Omental fat pad (tissue), 4 donors: ENCODE results near the gene TIAL1. TPM values are rescaled to one million over a fixed set of nuclear protein-coding genes. Genes with fewer than 3 reads are reported as not detected.

Experiments used
- ATAC-seq: fragments of 150-250 bp; one replicate; pipeline ENCODE4 v1.9.1; 2016; ENCODE audit warnings: mild to moderate bottlenecking, moderate library complexity; ENCODE audit not compliant: low FRiP score
- DNase-seq: peaks from one replicate; pipeline ENCODE4 v3.0.0-alpha.2; 2019; ENCODE audit warnings: low spot score
- total RNA-seq, 4 donors: library from RNA; depleted of rRNA; stranded (reverse); fragments of >200 nt; gene quantifications; one replicate each; pipeline ENCODE4 v1.1.0, GENCODE V29; 2016
- TF ChIP-seq, protein P1 (sequence below), 3 donors: fragments of 450-650 bp; IDR thresholded peaks; one replicate each; pipeline ENCODE4 v1.5.1; 2016 to 2017; ENCODE audit warnings: antibody characterized with exemption in 3 of 3, mild to moderate bottlenecking in 3 of 3, moderate library complexity in 2 of 3

Gene TIAL1
- total RNA-seq, 4 donors from 2014 or later = 62.0 to 90.8 (median 65.9) TPM

DNA sequence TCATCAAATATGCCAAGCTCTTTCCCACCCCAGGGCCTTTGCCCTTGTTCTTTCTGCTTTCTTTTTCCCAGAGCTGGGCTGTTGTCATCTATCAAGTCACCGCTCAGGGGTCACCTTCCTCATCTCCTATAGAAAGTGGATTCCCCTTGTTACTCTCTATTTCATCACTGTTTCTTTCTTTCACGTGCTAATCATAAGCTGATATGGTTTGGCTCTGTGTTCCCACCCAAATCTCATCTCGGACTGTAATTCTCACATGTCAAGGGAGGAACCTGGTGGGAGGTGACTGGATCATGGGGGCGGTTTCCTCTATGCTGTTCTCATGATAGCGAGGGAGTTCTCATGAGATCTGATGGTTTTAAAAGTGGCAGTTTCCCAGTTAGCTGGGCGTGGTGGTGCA, 17.0 kb upstream of the TIAL1 start:
- no peak for DNase-seq
- ATAC-seq = no peak
- TF ChIP-seq, protein P1, sequence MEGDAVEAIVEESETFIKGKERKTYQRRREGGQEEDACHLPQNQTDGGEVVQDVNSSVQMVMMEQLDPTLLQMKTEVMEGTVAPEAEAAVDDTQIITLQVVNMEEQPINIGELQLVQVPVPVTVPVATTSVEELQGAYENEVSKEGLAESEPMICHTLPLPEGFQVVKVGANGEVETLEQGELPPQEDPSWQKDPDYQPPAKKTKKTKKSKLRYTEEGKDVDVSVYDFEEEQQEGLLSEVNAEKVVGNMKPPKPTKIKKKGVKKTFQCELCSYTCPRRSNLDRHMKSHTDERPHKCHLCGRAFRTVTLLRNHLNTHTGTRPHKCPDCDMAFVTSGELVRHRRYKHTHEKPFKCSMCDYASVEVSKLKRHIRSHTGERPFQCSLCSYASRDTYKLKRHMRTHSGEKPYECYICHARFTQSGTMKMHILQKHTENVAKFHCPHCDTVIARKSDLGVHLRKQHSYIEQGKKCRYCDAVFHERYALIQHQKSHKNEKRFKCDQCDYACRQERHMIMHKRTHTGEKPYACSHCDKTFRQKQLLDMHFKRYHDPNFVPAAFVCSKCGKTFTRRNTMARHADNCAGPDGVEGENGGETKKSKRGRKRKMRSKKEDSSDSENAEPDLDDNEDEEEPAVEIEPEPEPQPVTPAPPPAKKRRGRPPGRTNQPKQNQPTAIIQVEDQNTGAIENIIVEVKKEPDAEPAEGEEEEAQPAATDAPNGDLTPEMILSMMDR (IDR thresholded peaks at IDR 0.05) = no peak

- DNase-seq (no peak), ATAC-seq (no peak)
Measured at GRCh38 chr10:119611433-119611832, 14.7 kb upstream of the TIAL1 start.

DNA sequence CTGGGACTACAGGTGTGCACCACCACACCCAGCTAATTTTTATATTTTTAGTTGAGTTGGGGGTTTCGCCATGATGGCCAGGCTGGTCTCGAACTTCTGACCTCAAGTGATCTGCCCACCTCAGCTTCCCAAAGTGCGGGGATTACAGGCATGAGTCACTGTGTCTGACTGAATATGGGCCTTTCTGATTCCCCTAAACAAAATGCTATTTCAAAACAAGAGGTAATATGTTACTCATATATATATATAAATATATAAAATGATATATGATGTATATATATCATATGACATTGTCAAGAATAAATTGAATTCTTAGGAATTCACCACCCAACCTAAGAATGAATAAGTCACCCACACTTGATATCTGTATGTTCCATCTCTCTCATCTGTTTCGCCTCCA, 12.8 kb upstream of the TIAL1 start:
- TF ChIP-seq, protein P1 (IDR thresholded peaks at IDR 0.05) = no peak
- DNase-seq (no peak), ATAC-seq (no peak)

More at GRCh38 chr10:119611433-119611832, 14.7 kb upstream of the TIAL1 start:
- TF ChIP-seq, protein P1 (IDR thresholded peaks at IDR 0.05) = no peak

DNA sequence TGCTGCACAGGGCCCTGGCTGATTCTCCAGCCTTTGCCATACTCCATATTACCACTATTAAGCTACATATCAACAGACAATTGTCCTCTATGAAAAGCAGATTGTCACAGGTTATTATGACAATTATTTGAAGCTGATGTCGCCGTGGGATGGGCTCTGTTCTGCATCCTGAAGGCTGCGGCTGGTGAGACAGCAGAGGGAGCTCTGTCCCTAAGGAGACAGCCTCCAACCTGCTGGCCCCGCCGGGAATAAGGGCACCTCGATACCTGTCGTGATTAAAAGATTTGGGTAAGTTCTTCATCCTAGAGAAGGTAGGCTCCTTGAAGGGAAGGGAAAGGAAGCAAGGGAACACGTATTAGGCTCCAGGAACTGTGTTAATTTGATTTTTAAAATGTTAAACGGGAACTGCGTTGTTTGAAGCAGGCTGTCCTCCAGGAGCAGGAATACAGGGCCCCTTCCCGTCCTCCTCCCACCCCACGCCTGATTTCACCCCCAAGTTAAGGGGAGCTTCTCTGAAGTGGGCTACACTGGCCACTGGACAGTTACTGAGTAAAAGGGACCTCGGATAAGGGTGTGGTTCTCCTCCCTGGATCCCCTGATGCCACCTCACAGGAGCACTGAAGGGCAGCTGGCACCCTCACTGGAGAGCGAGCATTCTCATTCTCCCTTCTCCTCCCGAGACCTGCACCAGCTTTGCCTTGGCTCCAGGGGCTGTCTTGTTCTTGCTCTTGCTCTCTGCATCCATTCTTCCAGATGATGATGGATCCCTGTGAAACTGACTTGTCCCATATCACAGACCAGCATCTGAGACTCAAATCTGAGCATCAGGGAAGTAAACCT, 11.8 kb upstream of the TIAL1 start:
- DNase-seq = no peak
- no peak for ATAC-seq
- TF ChIP-seq, protein P1 (IDR thresholded peaks at IDR 0.05) = no peak

DNA sequence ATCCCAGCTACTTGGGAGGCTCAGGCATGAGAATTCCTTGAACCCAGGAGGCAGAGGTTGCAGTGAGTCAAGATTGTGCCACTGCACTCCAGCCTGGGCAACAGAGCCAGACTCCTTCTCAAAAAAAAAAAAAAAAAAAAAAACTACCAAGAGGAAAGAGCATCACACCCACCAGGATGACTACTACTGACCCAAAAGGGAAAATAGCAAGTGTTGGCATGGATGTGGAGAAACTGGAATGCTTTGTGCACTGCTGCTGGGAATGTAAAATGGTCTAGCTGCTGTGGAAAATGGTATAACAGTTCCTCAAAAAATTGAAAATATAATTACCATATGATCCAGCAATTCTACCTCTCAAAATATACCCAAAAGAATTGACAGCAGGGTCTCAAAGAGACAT, 7.7 kb upstream of the TIAL1 start:
- TF ChIP-seq, protein P1 (IDR thresholded peaks at IDR 0.05) = no peak
- ATAC-seq (no peak), DNase-seq (no peak)

- DNase-seq = no peak
- ATAC-seq = no peak
- TF ChIP-seq, protein P1 (IDR thresholded peaks at IDR 0.05) = no peak
Measured at GRCh38 chr10:119602241-119603095, 5.7 kb upstream of the TIAL1 start.
